HepG2 (cell line): ENCODE data around the gene BLVRA. TPM values are rescaled to one million over a fixed set of nuclear protein-coding genes. Genes with fewer than 3 reads are reported as not detected.

Source experiments
- GABPB1 ChIP-seq: IDR thresholded peaks from 2 replicates; pipeline ENCODE4 v1.6.1; 2016; ENCODE audit warnings: mild to moderate bottlenecking, missing genetic modification reagents, moderate library complexity, missing compliant biosample characterization
- NFKB2 ChIP-seq: sonication (generic); formaldehyde crosslinking; IDR thresholded peaks from 2 replicates; pipeline ENCODE4 v1.4.0; 2020; ENCODE audit warnings: missing genetic modification reagents, borderline replicate concordance
- PAF1 ChIP-seq: IDR thresholded peaks from 2 replicates; pipeline ENCODE4 v1.6.1; 2016; ENCODE audit warnings: missing genetic modification reagents, missing compliant biosample characterization
- PLRG1 ChIP-seq: fragments of 450-650 bp; conservative IDR thresholded peaks from 2 replicates; pipeline ENCODE4 v1.6.1; 2016
- U2AF1 ChIP-seq: fragments of 200-400 bp; formaldehyde crosslinking; optimal IDR thresholded peaks from 2 replicates; pipeline ENCODE3; 2017; ENCODE audit warnings: mild to moderate bottlenecking, low read depth, low read length
- ZBTB42 ChIP-seq: sonication (generic); formaldehyde crosslinking; IDR thresholded peaks from 2 replicates; pipeline ENCODE4 v1.5.0; 2020; ENCODE audit warnings: mild to moderate bottlenecking, missing genetic modification reagents
- ZNF101 ChIP-seq: sonication (generic); formaldehyde crosslinking; IDR thresholded peaks from 2 replicates; pipeline ENCODE4 v1.4.0; 2020; ENCODE audit warnings: mild to moderate bottlenecking, low read depth, missing genetic modification reagents, borderline replicate concordance
- ZNF30 ChIP-seq: sonication (generic); formaldehyde crosslinking; IDR thresholded peaks from 2 replicates; pipeline ENCODE4 v1.5.0; 2020; ENCODE audit warnings: mild to moderate bottlenecking, missing genetic modification reagents
- polyA plus RNA-seq, 8 experiments: library from polyadenylated mRNA; depleted of rRNA in 3 of 8; stranded (reverse) in 7 of 8; unstranded in 1 of 8; fragments of >200 nt; fragmentation: Illumina TruSeq in 4 of 8; extraction: Trizol in 4 of 8; gene quantifications; 2 replicates each; pipeline versions ENCODE4 v1.2.1 to v1.2.3, GENCODE V29; 2011 to 2016; ENCODE audit warnings: low read depth in 4 of 8, missing spikeins in 1 of 8, mixed read lengths in 1 of 8; ENCODE audit not compliant: insufficient read depth in 1 of 8
- total RNA-seq, 5 experiments: library from RNA; depleted of rRNA; stranded (reverse); fragments of >200 nt; fragmentation: Illumina TruSeq; extraction: Trizol; gene quantifications; 2 replicates each; pipeline ENCODE4 v1.2.3, GENCODE V29; 2016; ENCODE audit warnings: low read depth in 1 of 5
- TF ChIP-seq, protein P1 (sequence below): sonication (generic); formaldehyde crosslinking; IDR thresholded peaks from 2 replicates; pipeline ENCODE4 v1.5.1; 2020; ENCODE audit warnings: mild to moderate bottlenecking, missing genetic modification reagents
- TF ChIP-seq, protein P2 (sequence below): sonication (generic); formaldehyde crosslinking; conservative IDR thresholded peaks from 2 replicates; pipeline ENCODE4 v1.8.0; 2022; ENCODE audit warnings: low read depth, missing genetic modification reagents
- TF ChIP-seq, protein P3 (sequence below): sonication (generic); formaldehyde crosslinking; IDR thresholded peaks from 2 replicates; pipeline ENCODE4 v1.5.0; 2020; ENCODE audit warnings: mild to moderate bottlenecking, missing genetic modification reagents

Gene BLVRA
- total and polyA plus RNA-seq, 2 of the 13 experiments (the other 11 are each of a cell fraction or from before 2014, with no cell fraction given): 39.2 to 64.2 TPM

DNA sequence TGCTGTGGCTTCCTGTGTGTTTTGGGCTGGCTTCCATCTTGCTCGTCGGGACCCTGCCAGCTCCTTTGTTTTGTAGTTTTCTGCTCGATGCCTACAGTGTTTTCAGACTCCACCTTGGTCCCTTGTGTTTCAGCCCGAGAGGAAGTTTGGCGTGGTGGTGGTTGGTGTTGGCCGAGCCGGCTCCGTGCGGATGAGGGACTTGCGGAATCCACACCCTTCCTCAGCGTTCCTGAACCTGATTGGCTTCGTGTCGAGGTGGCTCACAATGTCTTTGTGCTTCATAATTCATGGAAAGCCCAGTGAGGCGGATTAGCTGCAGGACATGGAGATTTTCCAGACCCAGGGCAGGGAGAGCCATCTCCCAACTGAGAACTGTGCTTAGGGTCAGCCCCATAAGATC is 29.3 kb downstream of the BLVRA start (continued):
- TF ChIP-seq, protein P1, sequence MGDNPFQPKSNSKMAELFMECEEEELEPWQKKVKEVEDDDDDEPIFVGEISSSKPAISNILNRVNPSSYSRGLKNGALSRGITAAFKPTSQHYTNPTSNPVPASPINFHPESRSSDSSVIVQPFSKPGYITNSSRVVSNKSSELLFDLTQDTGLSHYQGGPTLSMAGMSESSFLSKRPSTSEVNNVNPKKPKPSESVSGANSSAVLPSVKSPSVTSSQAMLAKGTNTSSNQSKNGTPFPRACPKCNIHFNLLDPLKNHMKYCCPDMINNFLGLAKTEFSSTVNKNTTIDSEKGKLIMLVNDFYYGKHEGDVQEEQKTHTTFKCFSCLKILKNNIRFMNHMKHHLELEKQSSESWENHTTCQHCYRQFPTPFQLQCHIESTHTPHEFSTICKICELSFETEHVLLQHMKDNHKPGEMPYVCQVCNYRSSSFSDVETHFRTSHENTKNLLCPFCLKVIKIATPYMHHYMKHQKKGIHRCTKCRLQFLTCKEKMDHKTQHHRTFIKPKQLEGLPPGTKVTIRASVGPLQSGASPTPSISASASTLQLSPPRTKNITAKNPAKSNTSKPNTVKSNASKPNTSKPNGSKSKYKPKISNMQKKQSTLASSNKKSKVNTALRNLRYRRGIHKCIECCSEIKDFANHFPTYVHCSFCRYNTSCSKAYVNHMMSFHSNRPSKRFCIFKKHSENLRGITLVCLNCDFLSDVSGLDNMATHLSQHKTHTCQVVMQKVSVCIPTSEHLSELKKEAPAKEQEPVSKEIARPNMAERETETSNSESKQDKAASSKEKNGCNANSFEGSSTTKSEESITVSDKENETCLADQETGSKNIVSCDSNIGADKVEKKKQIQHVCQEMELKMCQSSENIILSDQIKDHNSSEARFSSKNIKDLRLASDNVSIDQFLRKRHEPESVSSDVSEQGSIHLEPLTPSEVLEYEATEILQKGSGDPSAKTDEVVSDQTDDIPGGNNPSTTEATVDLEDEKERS: no peak
- TF ChIP-seq PAF1 (CRISPR knock-in tag): no peak
- no peak for TF ChIP-seq ZNF30
- TF ChIP-seq PLRG1: no peak
- no peak for TF ChIP-seq U2AF1
- TF ChIP-seq, protein P2, sequence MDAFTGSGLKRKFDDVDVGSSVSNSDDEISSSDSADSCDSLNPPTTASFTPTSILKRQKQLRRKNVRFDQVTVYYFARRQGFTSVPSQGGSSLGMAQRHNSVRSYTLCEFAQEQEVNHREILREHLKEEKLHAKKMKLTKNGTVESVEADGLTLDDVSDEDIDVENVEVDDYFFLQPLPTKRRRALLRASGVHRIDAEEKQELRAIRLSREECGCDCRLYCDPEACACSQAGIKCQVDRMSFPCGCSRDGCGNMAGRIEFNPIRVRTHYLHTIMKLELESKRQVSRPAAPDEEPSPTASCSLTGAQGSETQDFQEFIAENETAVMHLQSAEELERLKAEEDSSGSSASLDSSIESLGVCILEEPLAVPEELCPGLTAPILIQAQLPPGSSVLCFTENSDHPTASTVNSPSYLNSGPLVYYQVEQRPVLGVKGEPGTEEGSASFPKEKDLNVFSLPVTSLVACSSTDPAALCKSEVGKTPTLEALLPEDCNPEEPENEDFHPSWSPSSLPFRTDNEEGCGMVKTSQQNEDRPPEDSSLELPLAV: no peak
- no peak for TF ChIP-seq GABPB1 (CRISPR knock-in tag)
- no peak for TF ChIP-seq ZNF101 (CRISPR knock-in tag)
- TF ChIP-seq, protein P3, sequence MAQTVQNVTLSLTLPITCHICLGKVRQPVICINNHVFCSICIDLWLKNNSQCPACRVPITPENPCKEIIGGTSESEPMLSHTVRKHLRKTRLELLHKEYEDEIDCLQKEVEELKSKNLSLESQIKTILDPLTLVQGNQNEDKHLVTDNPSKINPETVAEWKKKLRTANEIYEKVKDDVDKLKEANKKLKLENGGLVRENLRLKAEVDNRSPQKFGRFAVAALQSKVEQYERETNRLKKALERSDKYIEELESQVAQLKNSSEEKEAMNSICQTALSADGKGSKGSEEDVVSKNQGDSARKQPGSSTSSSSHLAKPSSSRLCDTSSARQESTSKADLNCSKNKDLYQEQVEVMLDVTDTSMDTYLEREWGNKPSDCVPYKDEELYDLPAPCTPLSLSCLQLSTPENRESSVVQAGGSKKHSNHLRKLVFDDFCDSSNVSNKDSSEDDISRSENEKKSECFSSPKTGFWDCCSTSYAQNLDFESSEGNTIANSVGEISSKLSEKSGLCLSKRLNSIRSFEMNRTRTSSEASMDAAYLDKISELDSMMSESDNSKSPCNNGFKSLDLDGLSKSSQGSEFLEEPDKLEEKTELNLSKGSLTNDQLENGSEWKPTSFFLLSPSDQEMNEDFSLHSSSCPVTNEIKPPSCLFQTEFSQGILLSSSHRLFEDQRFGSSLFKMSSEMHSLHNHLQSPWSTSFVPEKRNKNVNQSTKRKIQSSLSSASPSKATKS (CRISPR knock-in tag): no peak
- no peak for TF ChIP-seq ZBTB42 (CRISPR knock-in tag)
- no peak for TF ChIP-seq NFKB2 (CRISPR knock-in tag)
